Gastrocnemius medialis (tissue), 4 donors: Measurements from ENCODE around the gene ITGB7.

ENCODE experiments used
- CTCF ChIP-seq, 5 experiments: fragments of 450-650 bp in 3 of 5; fragments of 200-600 bp in 2 of 5; sonication (generic) in 2 of 5; IDR thresholded peaks in 4 of 5; conservative IDR thresholded peaks in 1 of 5; 1 replicate in 4 of 5; 2 replicates in 1 of 5; pipeline ENCODE4 v1.5.1; 2016 to 2019; ENCODE audit warnings: antibody characterized with exemption in 5 of 5, mild to moderate bottlenecking in 3 of 5, moderate library complexity in 3 of 5
- POLR2A ChIP-seq, 2 donors: fragments of 450-650 bp; IDR thresholded peaks; one replicate each; pipeline ENCODE4 v1.6.1; 2017; ENCODE audit warnings: antibody characterized with exemption in 2 of 2, mild to moderate bottlenecking in 2 of 2, moderate library complexity in 2 of 2

GRCh38 chr12:53181935-53182334, 25.1 kb downstream of the ITGB7 start:
- TF ChIP-seq CTCF (IDR thresholded peaks at IDR 0.05 in 4 of 5, conservative IDR thresholded peaks at IDR 0.05 in 1 of 5) = no peak
- no peak for TF ChIP-seq POLR2A (IDR thresholded peaks at IDR 0.05)
